Measurements from ENCODE around the gene DNAAF5. TPM values are rescaled to one million over a fixed set of nuclear protein-coding genes. Genes with fewer than 3 reads are reported as not detected.

The DNAAF5 gene
- total and polyA plus RNA-seq, 2 of the 13 experiments (the other 11 are each of a cell fraction or from before 2014, with no cell fraction given), result 11.9 to 21.5 TPM

DNA sequence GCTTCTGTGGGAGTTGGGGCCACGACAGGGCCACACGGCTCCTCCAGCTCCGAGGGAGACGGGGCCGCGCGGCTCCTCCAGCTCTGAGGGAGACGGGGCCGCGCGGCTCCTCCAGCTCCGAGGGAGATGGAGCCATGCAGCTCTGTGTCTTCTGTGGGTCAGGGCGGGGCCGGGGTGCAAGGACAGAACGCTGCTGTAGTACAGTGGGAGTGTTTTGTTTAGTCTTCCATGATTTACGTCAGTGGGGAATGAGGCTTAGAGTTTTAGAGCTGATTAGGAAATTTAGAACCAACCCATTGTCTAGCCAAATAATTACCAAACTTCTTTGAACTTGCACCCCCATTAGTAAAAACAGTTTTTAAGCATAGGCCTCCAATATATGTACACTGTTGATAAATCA is 33.5 kb downstream of the DNAAF5 start:
- Histone ChIP-seq H3K4me2 (ENCODE audit: low read depth, low read length) (no peak overlapping the region), H3K36me3 (replicated peaks in 1 of 2; ENCODE audit: control insufficient read depth in 1 of 2, insufficient read depth in 2 of 2, low read length in 2 of 2) (peaks cover 33 to 82% of the 10 kb centered on the region in 2 experiments; a peak in 4 of 5 replicates), H3K4me3 (replicated peaks in 1 of 3; ENCODE audit: insufficient read depth in 1 of 3, low read depth in 2 of 3, low read length in 3 of 3) (no peak overlapping the region), H4K20me1 (ENCODE audit: insufficient read depth, low read length) (no peaks in the 10 kb centered on the region), H3K9ac (ENCODE audit: insufficient read depth, low read depth, low read length) (no peak overlapping the region), H3K9me3 (ENCODE audit: low read length) (no peaks in the 10 kb centered on the region), H3K79me2 (ENCODE audit: insufficient read depth, low read length) (no peaks in the 10 kb centered on the region), H3K27ac (ENCODE audit: extremely low read length, insufficient read depth, low read length) (no peak overlapping the region), H3K27me3 (ENCODE audit: control insufficient read depth in 1 of 2, insufficient read depth in 2 of 2, low read length in 2 of 2) (no peaks in the 10 kb centered on the region), H3K4me1 (ENCODE audit: insufficient read depth, low read length) (no peaks in the 10 kb centered on the region), H2AFZ (ENCODE audit: low read length) (no peak overlapping the region)
- DNase-seq (ENCODE audit: low spot score), result no peak
- TF ChIP-seq, protein P1, sequence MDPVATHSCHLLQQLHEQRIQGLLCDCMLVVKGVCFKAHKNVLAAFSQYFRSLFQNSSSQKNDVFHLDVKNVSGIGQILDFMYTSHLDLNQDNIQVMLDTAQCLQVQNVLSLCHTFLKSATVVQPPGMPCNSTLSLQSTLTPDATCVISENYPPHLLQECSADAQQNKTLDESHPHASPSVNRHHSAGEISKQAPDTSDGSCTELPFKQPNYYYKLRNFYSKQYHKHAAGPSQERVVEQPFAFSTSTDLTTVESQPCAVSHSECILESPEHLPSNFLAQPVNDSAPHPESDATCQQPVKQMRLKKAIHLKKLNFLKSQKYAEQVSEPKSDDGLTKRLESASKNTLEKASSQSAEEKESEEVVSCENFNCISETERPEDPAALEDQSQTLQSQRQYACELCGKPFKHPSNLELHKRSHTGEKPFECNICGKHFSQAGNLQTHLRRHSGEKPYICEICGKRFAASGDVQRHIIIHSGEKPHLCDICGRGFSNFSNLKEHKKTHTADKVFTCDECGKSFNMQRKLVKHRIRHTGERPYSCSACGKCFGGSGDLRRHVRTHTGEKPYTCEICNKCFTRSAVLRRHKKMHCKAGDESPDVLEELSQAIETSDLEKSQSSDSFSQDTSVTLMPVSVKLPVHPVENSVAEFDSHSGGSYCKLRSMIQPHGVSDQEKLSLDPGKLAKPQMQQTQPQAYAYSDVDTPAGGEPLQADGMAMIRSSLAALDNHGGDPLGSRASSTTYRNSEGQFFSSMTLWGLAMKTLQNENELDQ (CRISPR knock-in tag; IDR thresholded peaks at IDR 0.05; ENCODE audit: borderline replicate concordance), result no peak
- no peak for TF ChIP-seq ZNF530 (CRISPR knock-in tag; IDR thresholded peaks at IDR 0.05; ENCODE audit: low read depth)
- TF ChIP-seq MTF1 (CRISPR knock-in tag; IDR thresholded peaks at IDR 0.05), result no peak
- no peak for TF ChIP-seq ZFP62 (CRISPR knock-in tag; IDR thresholded peaks at IDR 0.05)
- TF ChIP-seq RBM22 (optimal IDR thresholded peaks at IDR 0.05; ENCODE audit: low read length), result no peak
- TF ChIP-seq REL (CRISPR knock-in tag; conservative IDR thresholded peaks at IDR 0.05), result no peak
- no peak for TF ChIP-seq ZNF3 (CRISPR knock-in tag; IDR thresholded peaks at IDR 0.05)
- no peak for TF ChIP-seq ZNF614 (CRISPR knock-in tag; IDR thresholded peaks at IDR 0.05; ENCODE audit: borderline replicate concordance)
- TF ChIP-seq SRSF4 (IDR thresholded peaks at IDR 0.05; ENCODE audit: low read depth, low read length, poor library complexity, severe bottlenecking), result no peak
- TF ChIP-seq ZNF749 (CRISPR knock-in tag; IDR thresholded peaks at IDR 0.05; ENCODE audit: borderline replicate concordance), result no peak
- no peak for TF ChIP-seq SSRP1 (CRISPR knock-in tag; IDR thresholded peaks at IDR 0.05)
- no peak for TF ChIP-seq BCL6 (CRISPR knock-in tag; IDR thresholded peaks at IDR 0.05)
- no peak for TF ChIP-seq ISL2 (CRISPR knock-in tag; IDR thresholded peaks at IDR 0.05)
- CTCF ChIA-PET (ENCODE audit: low intra/inter-chr PET ratio, low total read pairs), result no interaction called here
- FAIRE-seq, result no peak
- no TSS peak for BruUV-seq (replicated peaks)
- intact Hi-C loops (cut with micrococcal nuclease; ENCODE audit: unreplicated experiment), result no loop called here
- POLR2A ChIA-PET, result no interaction called here
- in situ Hi-C loops (cut with HindIII; ENCODE audit: extremely low pct_ligation_motif_present, low pct_unique_long_range_greater_than_20kb), result no loop called here
- WGBS (ENCODE audit: low lambda C conversion rate), result 98% methylated on average over 11 of the region's 16 CpGs
- ATAC-seq, result no peak

Measured in HepG2 (cell line).